HepG2 (cell line): ENCODE data around the gene GCNT2. TPM values are rescaled to one million over a fixed set of nuclear protein-coding genes. Genes with fewer than 3 reads are reported as not detected.

Experiments
- CHD2 ChIP-seq: IDR thresholded peaks from 2 replicates; pipeline ENCODE4 v1.6.1; 2011; ENCODE audit warnings: low read depth, low read length, improper control_type of control experiment
- JARID2 ChIP-seq: sonication (generic); formaldehyde crosslinking; IDR thresholded peaks from 2 replicates; pipeline ENCODE4 v1.8.1; 2023; ENCODE audit warnings: missing genetic modification reagents, inconsistent platforms; ENCODE audit not compliant: insufficient replicate concordance
- MBD4 ChIP-seq: IDR thresholded peaks from 2 replicates; pipeline ENCODE4 v1.6.1; 2012; ENCODE audit warnings: low read length, inconsistent platforms, borderline replicate concordance
- NFATC3 ChIP-seq: sonication (generic); formaldehyde crosslinking; IDR thresholded peaks from 2 replicates; pipeline ENCODE4 v1.5.1; 2020; ENCODE audit warnings: mild to moderate bottlenecking, missing genetic modification reagents
- SPEN ChIP-seq: sonication (generic); formaldehyde crosslinking; IDR thresholded peaks from 2 replicates; pipeline ENCODE4 v1.5.1; 2020; ENCODE audit warnings: low read depth, mild to moderate bottlenecking, missing genetic modification reagents
- SYNCRIP ChIP-seq: fragments of 200-400 bp; formaldehyde crosslinking; IDR thresholded peaks from 2 replicates; pipeline ENCODE4 v1.6.1; 2018; ENCODE audit warnings: mild to moderate bottlenecking, low read depth, low read length; ENCODE audit not compliant: insufficient read depth
- ZNF382 ChIP-seq: sonication (generic); formaldehyde crosslinking; IDR thresholded peaks from 2 replicates; pipeline ENCODE4 v1.5.0; 2020; ENCODE audit warnings: missing genetic modification reagents, mild to moderate bottlenecking, borderline replicate concordance
- ZNF558 ChIP-seq: sonication (generic); formaldehyde crosslinking; IDR thresholded peaks from 2 replicates; pipeline ENCODE4 v1.9.0; 2022; ENCODE audit warnings: mild to moderate bottlenecking, missing genetic modification reagents, borderline replicate concordance
- ZNF569 ChIP-seq: sonication (generic); formaldehyde crosslinking; IDR thresholded peaks from 2 replicates; pipeline ENCODE4 v1.5.0; 2020; ENCODE audit warnings: mild to moderate bottlenecking, missing genetic modification reagents, moderate library complexity, borderline replicate concordance
- ZNF615 ChIP-seq: sonication (generic); formaldehyde crosslinking; IDR thresholded peaks from 2 replicates; pipeline ENCODE4 v1.5.0; 2020; ENCODE audit warnings: mild to moderate bottlenecking, missing genetic modification reagents, borderline replicate concordance
- ZNF746 ChIP-seq: sonication (generic); formaldehyde crosslinking; IDR thresholded peaks from 2 replicates; pipeline ENCODE4 v1.8.0; 2022; ENCODE audit warnings: mild to moderate bottlenecking, missing genetic modification reagents
- ZNF777 ChIP-seq: sonication (generic); formaldehyde crosslinking; IDR thresholded peaks from 2 replicates; pipeline ENCODE4 v1.4.0; 2020; ENCODE audit warnings: missing genetic modification reagents
- polyA plus RNA-seq, 8 experiments: library from polyadenylated mRNA; depleted of rRNA in 3 of 8; stranded (reverse) in 7 of 8; unstranded in 1 of 8; fragments of >200 nt; fragmentation: Illumina TruSeq in 4 of 8; extraction: Trizol in 4 of 8; gene quantifications; 2 replicates each; pipeline versions ENCODE4 v1.2.1 to v1.2.3, GENCODE V29; 2011 to 2016; ENCODE audit warnings: low read depth in 4 of 8, missing spikeins in 1 of 8, mixed read lengths in 1 of 8; ENCODE audit not compliant: insufficient read depth in 1 of 8
- total RNA-seq, 5 experiments: library from RNA; depleted of rRNA; stranded (reverse); fragments of >200 nt; fragmentation: Illumina TruSeq; extraction: Trizol; gene quantifications; 2 replicates each; pipeline ENCODE4 v1.2.3, GENCODE V29; 2016; ENCODE audit warnings: low read depth in 1 of 5
- TF ChIP-seq, protein P1 (sequence below): sonication (generic); formaldehyde crosslinking; IDR thresholded peaks from 2 replicates; pipeline ENCODE4 v1.5.1; 2020; ENCODE audit warnings: mild to moderate bottlenecking, missing genetic modification reagents
- TF ChIP-seq, protein P2 (sequence below): sonication (generic); formaldehyde crosslinking; IDR thresholded peaks from 2 replicates; pipeline ENCODE4 v1.5.0; 2020; ENCODE audit warnings: missing genetic modification reagents
- TF ChIP-seq, protein P3 (sequence below): IDR thresholded peaks from 2 replicates; pipeline ENCODE4 v1.6.1; 2016
- TF ChIP-seq, protein P4 (sequence below): sonication (generic); formaldehyde crosslinking; IDR thresholded peaks from 2 replicates; pipeline ENCODE4 v1.4.0; 2020; ENCODE audit warnings: missing genetic modification reagents
- TF ChIP-seq, protein P5 (sequence below): sonication (generic); formaldehyde crosslinking; IDR thresholded peaks from 2 replicates; pipeline ENCODE4 v1.8.0; 2022; ENCODE audit warnings: missing genetic modification reagents, mild to moderate bottlenecking, borderline replicate concordance
- TF ChIP-seq, protein P6 (sequence below): IDR thresholded peaks from 2 replicates; pipeline ENCODE4 v1.6.1; 2016; ENCODE audit warnings: mild to moderate bottlenecking

The GCNT2 gene
- total and polyA plus RNA-seq, 2 of the 13 experiments (the other 11 are each of a cell fraction or from before 2014, with no cell fraction given): 11.8 to 31.9 TPM

DNA sequence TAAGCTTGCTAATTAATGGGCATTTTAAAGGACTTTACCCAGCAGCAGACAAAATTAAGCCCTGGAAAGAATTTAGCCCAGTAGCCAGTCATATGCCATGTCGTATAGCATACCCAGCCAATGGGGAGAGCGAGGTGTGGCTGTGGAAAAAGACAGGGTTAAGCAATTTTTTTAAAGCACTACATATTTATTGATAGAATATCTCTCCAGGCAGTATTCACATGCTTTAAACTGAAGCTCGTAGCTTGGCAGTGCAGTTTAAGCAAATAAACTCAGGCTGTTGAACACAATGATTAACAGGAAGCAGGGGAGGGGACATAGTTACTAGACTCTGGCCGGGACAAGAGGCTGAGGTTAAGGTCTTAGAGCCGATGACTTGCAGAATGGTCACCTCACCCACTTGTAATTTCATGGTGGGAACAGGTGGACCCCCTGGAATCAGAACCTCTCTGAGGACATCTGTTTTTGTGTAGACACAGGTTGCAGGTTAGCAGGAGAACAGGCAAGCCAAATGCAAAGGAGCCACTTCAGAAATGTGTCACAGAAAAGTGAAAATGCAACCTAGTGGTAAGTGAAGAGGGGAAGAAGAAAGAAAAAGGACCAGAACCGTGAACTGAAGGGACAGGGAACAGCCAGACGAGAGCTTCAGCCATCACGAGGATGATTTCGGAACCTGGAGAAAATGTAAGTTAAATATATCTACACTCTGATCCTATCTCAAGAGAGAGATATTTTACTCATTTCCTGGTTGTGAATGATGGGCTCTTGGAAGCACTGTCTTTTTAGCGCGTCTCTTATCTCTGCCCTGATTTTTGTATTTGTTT lies 7.2 kb downstream of the GCNT2 start (continued):
- TF ChIP-seq, protein P1, sequence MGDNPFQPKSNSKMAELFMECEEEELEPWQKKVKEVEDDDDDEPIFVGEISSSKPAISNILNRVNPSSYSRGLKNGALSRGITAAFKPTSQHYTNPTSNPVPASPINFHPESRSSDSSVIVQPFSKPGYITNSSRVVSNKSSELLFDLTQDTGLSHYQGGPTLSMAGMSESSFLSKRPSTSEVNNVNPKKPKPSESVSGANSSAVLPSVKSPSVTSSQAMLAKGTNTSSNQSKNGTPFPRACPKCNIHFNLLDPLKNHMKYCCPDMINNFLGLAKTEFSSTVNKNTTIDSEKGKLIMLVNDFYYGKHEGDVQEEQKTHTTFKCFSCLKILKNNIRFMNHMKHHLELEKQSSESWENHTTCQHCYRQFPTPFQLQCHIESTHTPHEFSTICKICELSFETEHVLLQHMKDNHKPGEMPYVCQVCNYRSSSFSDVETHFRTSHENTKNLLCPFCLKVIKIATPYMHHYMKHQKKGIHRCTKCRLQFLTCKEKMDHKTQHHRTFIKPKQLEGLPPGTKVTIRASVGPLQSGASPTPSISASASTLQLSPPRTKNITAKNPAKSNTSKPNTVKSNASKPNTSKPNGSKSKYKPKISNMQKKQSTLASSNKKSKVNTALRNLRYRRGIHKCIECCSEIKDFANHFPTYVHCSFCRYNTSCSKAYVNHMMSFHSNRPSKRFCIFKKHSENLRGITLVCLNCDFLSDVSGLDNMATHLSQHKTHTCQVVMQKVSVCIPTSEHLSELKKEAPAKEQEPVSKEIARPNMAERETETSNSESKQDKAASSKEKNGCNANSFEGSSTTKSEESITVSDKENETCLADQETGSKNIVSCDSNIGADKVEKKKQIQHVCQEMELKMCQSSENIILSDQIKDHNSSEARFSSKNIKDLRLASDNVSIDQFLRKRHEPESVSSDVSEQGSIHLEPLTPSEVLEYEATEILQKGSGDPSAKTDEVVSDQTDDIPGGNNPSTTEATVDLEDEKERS (CRISPR knock-in tag): no peak
- TF ChIP-seq MBD4: no peak
- TF ChIP-seq, protein P2, sequence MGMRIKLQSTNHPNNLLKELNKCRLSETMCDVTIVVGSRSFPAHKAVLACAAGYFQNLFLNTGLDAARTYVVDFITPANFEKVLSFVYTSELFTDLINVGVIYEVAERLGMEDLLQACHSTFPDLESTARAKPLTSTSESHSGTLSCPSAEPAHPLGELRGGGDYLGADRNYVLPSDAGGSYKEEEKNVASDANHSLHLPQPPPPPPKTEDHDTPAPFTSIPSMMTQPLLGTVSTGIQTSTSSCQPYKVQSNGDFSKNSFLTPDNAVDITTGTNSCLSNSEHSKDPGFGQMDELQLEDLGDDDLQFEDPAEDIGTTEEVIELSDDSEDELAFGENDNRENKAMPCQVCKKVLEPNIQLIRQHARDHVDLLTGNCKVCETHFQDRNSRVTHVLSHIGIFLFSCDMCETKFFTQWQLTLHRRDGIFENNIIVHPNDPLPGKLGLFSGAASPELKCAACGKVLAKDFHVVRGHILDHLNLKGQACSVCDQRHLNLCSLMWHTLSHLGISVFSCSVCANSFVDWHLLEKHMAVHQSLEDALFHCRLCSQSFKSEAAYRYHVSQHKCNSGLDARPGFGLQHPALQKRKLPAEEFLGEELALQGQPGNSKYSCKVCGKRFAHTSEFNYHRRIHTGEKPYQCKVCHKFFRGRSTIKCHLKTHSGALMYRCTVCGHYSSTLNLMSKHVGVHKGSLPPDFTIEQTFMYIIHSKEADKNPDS (CRISPR knock-in tag): no peak
- TF ChIP-seq, protein P3, sequence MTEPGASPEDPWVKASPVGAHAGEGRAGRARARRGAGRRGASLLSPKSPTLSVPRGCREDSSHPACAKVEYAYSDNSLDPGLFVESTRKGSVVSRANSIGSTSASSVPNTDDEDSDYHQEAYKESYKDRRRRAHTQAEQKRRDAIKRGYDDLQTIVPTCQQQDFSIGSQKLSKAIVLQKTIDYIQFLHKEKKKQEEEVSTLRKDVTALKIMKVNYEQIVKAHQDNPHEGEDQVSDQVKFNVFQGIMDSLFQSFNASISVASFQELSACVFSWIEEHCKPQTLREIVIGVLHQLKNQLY: peak; percentile 85
- TF ChIP-seq ZNF746 (CRISPR knock-in tag): no peak
- TF ChIP-seq, protein P4, sequence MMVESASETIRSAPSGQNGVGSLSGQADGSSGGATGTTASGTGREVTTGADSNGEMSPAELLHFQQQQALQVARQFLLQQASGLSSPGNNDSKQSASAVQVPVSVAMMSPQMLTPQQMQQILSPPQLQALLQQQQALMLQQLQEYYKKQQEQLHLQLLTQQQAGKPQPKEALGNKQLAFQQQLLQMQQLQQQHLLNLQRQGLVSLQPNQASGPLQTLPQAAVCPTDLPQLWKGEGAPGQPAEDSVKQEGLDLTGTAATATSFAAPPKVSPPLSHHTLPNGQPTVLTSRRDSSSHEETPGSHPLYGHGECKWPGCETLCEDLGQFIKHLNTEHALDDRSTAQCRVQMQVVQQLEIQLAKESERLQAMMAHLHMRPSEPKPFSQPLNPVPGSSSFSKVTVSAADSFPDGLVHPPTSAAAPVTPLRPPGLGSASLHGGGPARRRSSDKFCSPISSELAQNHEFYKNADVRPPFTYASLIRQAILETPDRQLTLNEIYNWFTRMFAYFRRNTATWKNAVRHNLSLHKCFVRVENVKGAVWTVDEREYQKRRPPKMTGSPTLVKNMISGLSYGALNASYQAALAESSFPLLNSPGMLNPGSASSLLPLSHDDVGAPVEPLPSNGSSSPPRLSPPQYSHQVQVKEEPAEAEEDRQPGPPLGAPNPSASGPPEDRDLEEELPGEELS (CRISPR knock-in tag): peak; percentile 68; the same call in 1 of the 2 replicates
- TF ChIP-seq SPEN (CRISPR knock-in tag): no peak
- TF ChIP-seq, protein P5, sequence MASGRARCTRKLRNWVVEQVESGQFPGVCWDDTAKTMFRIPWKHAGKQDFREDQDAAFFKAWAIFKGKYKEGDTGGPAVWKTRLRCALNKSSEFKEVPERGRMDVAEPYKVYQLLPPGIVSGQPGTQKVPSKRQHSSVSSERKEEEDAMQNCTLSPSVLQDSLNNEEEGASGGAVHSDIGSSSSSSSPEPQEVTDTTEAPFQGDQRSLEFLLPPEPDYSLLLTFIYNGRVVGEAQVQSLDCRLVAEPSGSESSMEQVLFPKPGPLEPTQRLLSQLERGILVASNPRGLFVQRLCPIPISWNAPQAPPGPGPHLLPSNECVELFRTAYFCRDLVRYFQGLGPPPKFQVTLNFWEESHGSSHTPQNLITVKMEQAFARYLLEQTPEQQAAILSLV (CRISPR knock-in tag): no peak; the same call in 1 of the 2 replicates
- no peak for TF ChIP-seq ZNF615 (CRISPR knock-in tag)
- no peak for TF ChIP-seq CHD2
- TF ChIP-seq ZNF569 (CRISPR knock-in tag): no peak
- no peak for TF ChIP-seq ZNF558 (CRISPR knock-in tag)
- TF ChIP-seq SYNCRIP: no peak
- no peak for TF ChIP-seq NFATC3 (CRISPR knock-in tag)
- TF ChIP-seq ZNF777 (CRISPR knock-in tag): 0 out of 2 replicates have a peak, but pooled peaks have one; percentile 21
- TF ChIP-seq ZNF382 (CRISPR knock-in tag): no peak
- TF ChIP-seq, protein P6, sequence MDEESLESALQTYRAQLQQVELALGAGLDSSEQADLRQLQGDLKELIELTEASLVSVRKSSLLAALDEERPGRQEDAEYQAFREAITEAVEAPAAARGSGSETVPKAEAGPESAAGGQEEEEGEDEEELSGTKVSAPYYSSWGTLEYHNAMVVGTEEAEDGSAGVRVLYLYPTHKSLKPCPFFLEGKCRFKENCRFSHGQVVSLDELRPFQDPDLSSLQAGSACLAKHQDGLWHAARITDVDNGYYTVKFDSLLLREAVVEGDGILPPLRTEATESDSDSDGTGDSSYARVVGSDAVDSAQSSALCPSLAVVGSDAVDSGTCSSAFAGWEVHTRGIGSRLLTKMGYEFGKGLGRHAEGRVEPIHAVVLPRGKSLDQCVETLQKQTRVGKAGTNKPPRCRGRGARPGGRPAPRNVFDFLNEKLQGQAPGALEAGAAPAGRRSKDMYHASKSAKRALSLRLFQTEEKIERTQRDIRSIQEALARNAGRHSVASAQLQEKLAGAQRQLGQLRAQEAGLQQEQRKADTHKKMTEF: peak; percentile 79
- TF ChIP-seq JARID2 (CRISPR knock-in tag): no peak
